IMR-90 (cell line): ENCODE data around the gene GADL1. TPM values are rescaled to one million over a fixed set of nuclear protein-coding genes. Genes with fewer than 3 reads are reported as not detected.

ENCODE experiments used
- ATAC-seq: fragments of 200-7000 bp; cut with Tn5 transposase; 2 replicates; pipeline ENCODE4 v1.9.1; 2020; ENCODE audit warnings: low read depth, mild to moderate bottlenecking, moderate library complexity
- BruUV-seq: library from RNA; stranded (reverse); fragments of 400-500 nt; replicated peaks from 2 replicates; lab custom pipeline; 2021; lab: Mats Ljungman, UMichigan
- CTCF ChIA-PET: fragments of 300-600 bp; formaldehyde crosslinking; extraction: SDS; loops from one replicate; lab custom pipeline; 2021; ENCODE audit warnings: antibody characterized with exemption; lab: Yijun Ruan, JAX
- POLR2A ChIA-PET: fragments of 300-600 bp; sonication (Branson Sonifier 250); formaldehyde crosslinking; loops from one replicate; lab custom pipeline; 2022; ENCODE audit warnings: antibody characterized with exemption; ENCODE audit not compliant: unreplicated experiment; lab: Charles Lee
- DNase-seq: peaks from one replicate; pipeline ENCODE4 v3.0.0; 2013
- H2AFZ ChIP-seq: replicated peaks from 2 replicates; pipeline ENCODE3; 2013; ENCODE audit warnings: low read length, mild to moderate bottlenecking; ENCODE audit not compliant: poor library complexity
- H2AK5ac ChIP-seq: 2 replicates; pipeline ENCODE4 v1.6.1; 2013; ENCODE audit warnings: low read depth, low read length, inconsistent platforms
- H2AK9ac ChIP-seq: replicated peaks from 2 replicates; pipeline ENCODE3; 2013; ENCODE audit warnings: mild to moderate bottlenecking, low read depth, low read length, moderate library complexity; ENCODE audit not compliant: poor library complexity
- H2BK120ac ChIP-seq: 2 replicates; pipeline ENCODE4 v1.6.1; 2013; ENCODE audit warnings: low read depth, low read length, inconsistent platforms
- H2BK15ac ChIP-seq: 3 replicates; pipeline ENCODE4 v1.6.1; 2013; ENCODE audit warnings: low read depth, low read length, inconsistent platforms
- H2BK20ac ChIP-seq: 2 replicates; pipeline ENCODE4 v1.6.1; 2013; ENCODE audit warnings: low read depth, mild to moderate bottlenecking, inconsistent platforms, low read length, moderate library complexity
- H2BK5ac ChIP-seq: 2 replicates; pipeline ENCODE4 v1.6.1; 2013; ENCODE audit warnings: mild to moderate bottlenecking, low read depth, low read length, inconsistent platforms; ENCODE audit not compliant: poor library complexity, severe bottlenecking
- H3K14ac ChIP-seq: replicated peaks from 2 replicates; pipeline ENCODE4 v1.6.1; 2013; ENCODE audit warnings: low read depth, low read length, inconsistent platforms
- H3K18ac ChIP-seq: 2 replicates; pipeline ENCODE4 v1.6.1; 2013; ENCODE audit warnings: low read depth, low read length, control low read depth
- H3K23ac ChIP-seq: 2 replicates; pipeline ENCODE4 v1.6.1; 2013; ENCODE audit warnings: low read depth, low read length, inconsistent platforms
- H3K27ac ChIP-seq: 2 replicates; pipeline ENCODE4 v1.5.1; 2013; ENCODE audit warnings: mild to moderate bottlenecking, control low read depth, low read length; ENCODE audit not compliant: insufficient read depth
- H3K27me3 ChIP-seq: 2 replicates; pipeline ENCODE4 v1.6.1; 2013; ENCODE audit warnings: low read length; ENCODE audit not compliant: control insufficient read depth, insufficient read depth
- H3K36me3 ChIP-seq: 2 replicates; pipeline ENCODE4 v1.6.1; 2013; ENCODE audit warnings: low read length, mixed read lengths; ENCODE audit not compliant: control insufficient read depth, insufficient read depth
- H3K4ac ChIP-seq: 2 replicates; pipeline ENCODE4 v1.6.1; 2013; ENCODE audit warnings: low read depth, low read length, inconsistent platforms
- H3K4me1 ChIP-seq: 2 replicates; pipeline ENCODE4 v1.6.1; 2013; ENCODE audit warnings: low read length, mixed read lengths; ENCODE audit not compliant: control insufficient read depth, insufficient read depth
- H3K4me2 ChIP-seq: 2 replicates; pipeline ENCODE4 v1.6.1; 2013; ENCODE audit warnings: low read depth, mild to moderate bottlenecking, control low read depth, low read length, moderate library complexity
- H3K4me3 ChIP-seq: 2 replicates; pipeline ENCODE4 v1.5.1; 2013; ENCODE audit warnings: low read depth, mild to moderate bottlenecking, control low read depth, low read length, moderate library complexity; ENCODE audit not compliant: insufficient read depth
- H3K56ac ChIP-seq: 2 replicates; pipeline ENCODE4 v1.6.1; 2013; ENCODE audit warnings: low read length, inconsistent platforms; ENCODE audit not compliant: insufficient read depth; ENCODE audit errors: extremely low read depth
- H3K79me1 ChIP-seq, 2 experiments: 2 replicates each; pipeline ENCODE4 v1.6.1; 2013; ENCODE audit warnings: low read length in 2 of 2, inconsistent platforms in 1 of 2, low read depth in 1 of 2
- H3K9ac ChIP-seq: 2 replicates; pipeline ENCODE4 v1.6.1; 2013; ENCODE audit warnings: low read depth, low read length, control low read depth
- H3K9me1 ChIP-seq: 2 replicates; pipeline ENCODE4 v1.6.1; 2013; ENCODE audit warnings: low read length, inconsistent platforms; ENCODE audit not compliant: insufficient read depth
- H3K9me3 ChIP-seq: 2 replicates; pipeline ENCODE4 v1.6.1; 2013; ENCODE audit warnings: low read length; ENCODE audit not compliant: control insufficient read depth, insufficient read depth
- H4K20me1 ChIP-seq: 2 replicates; pipeline ENCODE4 v1.6.1; 2013; ENCODE audit warnings: low read length, inconsistent platforms; ENCODE audit not compliant: insufficient read depth
- H4K5ac ChIP-seq: 2 replicates; pipeline ENCODE4 v1.6.1; 2013; ENCODE audit warnings: mild to moderate bottlenecking, low read depth, low read length, control low read depth
- H4K8ac ChIP-seq, 2 experiments: 2 replicates each; pipeline ENCODE4 v1.6.1; 2013; ENCODE audit warnings: low read depth in 2 of 2, low read length in 2 of 2, control low read depth in 1 of 2, inconsistent platforms in 1 of 2
- H4K91ac ChIP-seq: 2 replicates; pipeline ENCODE4 v1.6.1; 2013; ENCODE audit warnings: low read depth, low read length, inconsistent platforms; ENCODE audit not compliant: insufficient read depth
- CTCF ChIP-seq: conservative IDR thresholded peaks from 2 replicates; pipeline ENCODE4 v1.5.1; 2012; ENCODE audit warnings: mild to moderate bottlenecking, low read depth, low read length, improper control_type of control experiment
- NFE2L2 ChIP-seq: fragments of 150-350 bp; IDR thresholded peaks from 2 replicates; pipeline ENCODE4 v1.6.1; 2016; ENCODE audit warnings: low read depth, mild to moderate bottlenecking, low read length
- POLR2A ChIP-seq: IDR thresholded peaks from 2 replicates; pipeline ENCODE4 v1.6.1; 2012; ENCODE audit warnings: mild to moderate bottlenecking, low read depth, low read length
- RAD21 ChIP-seq: IDR thresholded peaks from 2 replicates; pipeline ENCODE4 v1.6.1; 2012; ENCODE audit warnings: low read length, improper control_type of control experiment
- SMC3 ChIP-seq: fragments of 150-350 bp; IDR thresholded peaks from 2 replicates; pipeline ENCODE4 v1.6.1; 2016; ENCODE audit warnings: low read depth, mild to moderate bottlenecking, antibody characterized with exemption, low read length, moderate library complexity
- WGBS, 2 experiments: methylation state at CpG; one replicate each; pipeline versions ENCODE4 v1.1.5 to v1.1.7; 2013; ENCODE audit warnings: missing lambda C conversion rate in 2 of 2; ENCODE audit not compliant: insufficient read length in 1 of 2; ENCODE audit errors: extremely low coverage in 2 of 2; 5-methylcytosine and 5-hydroxymethylcytosine counted together
- dilution Hi-C: fragments of 300-500 bp; cut with HindIII; formaldehyde crosslinking; loops from one replicate; pipeline ENCODE4 v1.14.3; 2018; ENCODE audit warnings: low sequenced_read_pairs; ENCODE audit not compliant: unreplicated experiment
- in situ Hi-C: fragments of 300-500 bp; cut with MboI; formaldehyde crosslinking; loops from 3 replicates; pipeline ENCODE4 v1.14.3; 2019; ENCODE audit warnings: low sequenced_read_pairs, inconsistent platforms, mixed read lengths
- intact Hi-C: fragments of 100-400 bp; cut with micrococcal nuclease; formaldehyde crosslinking; loops from 2 replicates; pipeline ENCODE4 v1.10.0; 2022
- polyA plus RNA-seq, 3 experiments: library from polyadenylated mRNA; depleted of rRNA; stranded (reverse); fragments of >200 nt; gene quantifications; 2 replicates each; pipeline ENCODE4 v1.2.3, GENCODE V29; 2012; ENCODE audit warnings: low replicate concordance in 1 of 3
- total RNA-seq: library from RNA; depleted of rRNA; stranded (reverse); fragments of >200 nt; gene quantifications from 2 replicates; pipeline ENCODE4 v1.2.3, GENCODE V29; 2012

GADL1 gene
- total and polyA plus RNA-seq, 2 of the 4 experiments (the other 2 are of a cell fraction) = not detected

- Histone ChIP-seq H3K4ac (peak overlapping the region; percentile 1; the same call in 1 of the 2 replicates), H3K79me1 (peaks cover 5 to 15% of the 10 kb centered on the region in 2 experiments; a peak in 2 of 4 replicates), H2AK9ac (no peak overlapping the region), H3K36me3 (peaks cover 24% of the 10 kb centered on the region), H4K5ac (no peak overlapping the region), H3K9ac (no peak overlapping the region), H2AK5ac (no peak overlapping the region), H3K9me3 (no peaks in the 10 kb centered on the region), H3K56ac (no peak overlapping the region), H3K4me1 (peaks cover 7% of the 10 kb centered on the region), H2BK20ac (no peak overlapping the region), H2BK15ac (no peak overlapping the region), H4K8ac (no peak overlapping the region), H3K27ac (no peak overlapping the region), H2BK120ac (peak overlapping the region; percentile 21; the same call in 1 of the 2 replicates), H3K14ac (no peak overlapping the region), H3K4me2 (no peak overlapping the region), H4K20me1 (no peaks in the 10 kb centered on the region), H3K9me1 (peaks cover 9% of the 10 kb centered on the region), H4K91ac (no peak overlapping the region), H3K23ac (no peak overlapping the region), H2BK5ac (no peak overlapping the region), H2AFZ (no peak overlapping the region), H3K27me3 (no peaks in the 10 kb centered on the region), H3K18ac (no peak overlapping the region), H3K4me3 (no peak overlapping the region)
- DNase-seq = peak; percentile 77
- in situ Hi-C loops (loop anchor here (10.0 kb wide), 1 partner anchor 659 kb away; no protein-coding TSS in a partner anchor), intact Hi-C loops (loop anchor here (1.0 to 5.0 kb wide), 7 partner anchors 59 to 651 kb away; partner anchors contain the start of gene TGFBR2), dilution Hi-C loops (no loop called here)
- peak; percentile 80 for ATAC-seq
- WGBS, 2 experiments = 0% methylated on average over 1 of the region's 2 CpGs; no CpG with 5 or more reads in 1 of the 2 experiments
- CTCF ChIA-PET = interaction anchor here (0.6 to 1.8 kb wide), 18 partner anchors 11 to 730 kb away, joined by 3 to 8 read pairs (median 4); partner anchors contain the start of gene TGFBR2
- POLR2A ChIA-PET = interaction anchor here (1.0 kb wide), 1 partner anchor 86 kb away, joined by 5 read pairs; no protein-coding TSS in a partner anchor
- TF ChIP-seq CTCF (peak; percentile 92), SMC3 (peak; percentile 95), NFE2L2 (no peak), RAD21 (peak; percentile 99), POLR2A (peak; percentile 49; the same call in 1 of the 2 replicates)
- TSS peak; percentile 74 for BruUV-seq
These were observed 200.9 kb downstream of the GADL1 start for GRCh38 chr3:30693470-30694120.
